ENCODE results near the gene MAP3K6.

The MAP3K6 gene

GRCh38 chr1:27355683-27356082, 11.1 kb downstream of the MAP3K6 start:
- no peak for DNase-seq (ENCODE audit: low spot score)

DNA sequence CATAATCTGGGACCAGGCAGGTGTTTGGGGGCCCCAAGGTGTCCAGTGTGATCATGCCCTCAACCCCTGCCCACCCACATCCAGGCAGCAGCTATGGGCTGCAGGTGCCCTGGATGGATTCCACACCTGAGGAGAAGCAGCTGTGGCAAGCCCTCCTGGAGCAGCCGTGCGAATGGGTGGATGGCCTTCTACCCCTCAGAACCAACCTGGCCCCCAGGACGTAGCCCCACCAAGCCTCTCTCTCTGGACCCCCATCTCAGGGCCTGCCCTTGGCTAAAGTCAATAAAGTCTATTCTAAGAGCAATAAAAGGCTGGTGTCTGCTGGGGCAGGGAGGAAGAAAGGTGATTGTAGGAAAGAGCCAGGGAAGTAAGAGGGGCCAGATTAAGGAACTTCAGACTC, 13.1 kb downstream of the MAP3K6 start:
- DNase-seq (ENCODE audit: low spot score) = no peak

DNA sequence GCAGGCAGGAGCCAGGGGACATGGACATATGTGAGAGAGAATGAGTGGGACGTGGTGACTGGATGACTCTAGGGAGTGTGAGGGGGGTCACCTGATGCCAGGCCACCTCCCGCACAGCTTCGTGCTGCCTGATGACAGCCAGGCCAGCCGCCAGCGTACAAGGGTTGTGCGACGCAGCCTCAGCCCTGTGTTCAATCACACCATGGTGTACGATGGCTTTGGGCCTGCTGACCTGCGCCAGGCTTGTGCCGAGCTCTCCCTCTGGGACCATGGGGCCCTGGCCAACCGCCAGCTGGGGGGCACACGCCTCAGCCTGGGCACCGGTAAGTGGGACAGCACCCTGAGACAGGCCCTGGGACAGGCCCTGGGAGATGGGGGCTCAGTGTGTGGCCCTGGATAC, 13.6 kb downstream of the MAP3K6 start:
- no peak for DNase-seq (ENCODE audit: low spot score)

DNA sequence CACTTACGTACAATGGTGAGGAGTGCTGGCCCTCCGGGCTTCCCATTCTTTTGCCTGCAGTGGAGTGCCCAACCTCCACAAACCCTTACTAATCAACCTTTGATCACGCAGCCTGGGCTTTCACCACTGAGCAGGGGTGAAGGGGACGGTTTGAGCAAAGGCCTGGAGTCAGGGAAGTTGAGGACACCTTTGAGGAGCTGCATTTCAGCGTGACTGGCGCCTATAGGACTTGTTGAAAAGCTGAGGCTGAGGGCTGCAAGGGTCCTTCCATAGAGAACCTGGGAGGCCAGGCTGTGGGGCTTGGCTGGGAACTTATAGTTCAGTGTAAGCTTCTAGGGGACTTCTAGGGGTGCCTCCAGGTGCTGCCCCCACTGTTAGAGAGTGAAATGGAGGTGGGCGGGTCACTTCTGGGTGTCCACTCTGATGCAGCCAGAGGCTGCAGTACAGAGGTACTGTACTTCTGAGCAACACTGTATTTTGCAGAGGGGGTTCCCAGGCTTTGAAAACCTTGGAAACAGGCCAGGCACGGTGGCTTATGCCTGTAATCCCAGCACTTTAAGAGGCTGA, 15.1 kb downstream of the MAP3K6 start:
- DNase-seq (ENCODE audit: low spot score) = no peak

GRCh38 chr1:27350663-27351540, 15.9 kb downstream of the MAP3K6 start:
- no peak for DNase-seq (ENCODE audit: low spot score)

DNA sequence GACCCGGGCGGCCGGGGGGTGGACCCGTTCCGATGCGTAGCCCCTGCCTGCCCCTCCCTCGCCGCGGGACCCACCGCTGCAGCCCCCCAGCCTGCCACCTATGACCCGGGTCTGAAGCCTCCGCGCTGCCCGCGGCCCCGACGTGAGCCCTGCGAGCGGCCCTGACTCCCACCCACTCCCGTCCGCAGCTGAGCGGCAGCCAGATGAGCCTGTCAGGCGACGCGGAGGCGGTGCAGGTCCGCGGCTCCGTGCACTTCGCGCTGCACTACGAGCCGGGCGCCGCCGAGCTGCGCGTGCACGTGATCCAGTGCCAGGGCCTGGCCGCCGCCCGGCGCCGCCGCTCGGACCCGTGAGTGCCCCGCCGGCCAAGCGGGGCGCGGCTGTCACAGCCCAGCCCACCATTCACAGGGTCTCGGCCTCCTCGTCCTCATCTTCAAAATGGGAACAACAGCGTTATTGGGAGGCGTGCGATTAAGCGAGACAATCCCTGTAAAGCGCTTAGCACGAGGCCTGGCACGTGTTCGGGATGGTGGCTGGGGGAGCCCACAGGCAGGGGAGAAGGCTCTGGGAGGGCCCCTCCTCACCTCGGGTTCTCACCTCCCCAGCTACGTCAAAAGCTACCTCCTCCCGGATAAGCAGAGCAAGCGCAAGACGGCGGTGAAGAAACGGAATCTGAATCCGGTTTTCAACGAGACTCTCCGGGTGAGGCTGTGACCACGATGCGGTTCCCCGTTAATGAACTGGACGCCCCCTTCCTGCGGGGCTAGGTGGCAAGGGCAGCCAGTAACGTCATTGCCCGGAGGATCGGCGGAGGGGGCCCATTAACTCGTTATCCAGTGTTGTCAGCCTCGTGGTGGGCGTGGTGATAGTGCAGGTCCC, 16.7 kb downstream of the MAP3K6 start:
- DNase-seq (ENCODE audit: low spot score) = no peak

GRCh38 chr1:27348861-27349783, 17.6 kb downstream of the MAP3K6 start:
- no peak for DNase-seq (ENCODE audit: low spot score)

DNA sequence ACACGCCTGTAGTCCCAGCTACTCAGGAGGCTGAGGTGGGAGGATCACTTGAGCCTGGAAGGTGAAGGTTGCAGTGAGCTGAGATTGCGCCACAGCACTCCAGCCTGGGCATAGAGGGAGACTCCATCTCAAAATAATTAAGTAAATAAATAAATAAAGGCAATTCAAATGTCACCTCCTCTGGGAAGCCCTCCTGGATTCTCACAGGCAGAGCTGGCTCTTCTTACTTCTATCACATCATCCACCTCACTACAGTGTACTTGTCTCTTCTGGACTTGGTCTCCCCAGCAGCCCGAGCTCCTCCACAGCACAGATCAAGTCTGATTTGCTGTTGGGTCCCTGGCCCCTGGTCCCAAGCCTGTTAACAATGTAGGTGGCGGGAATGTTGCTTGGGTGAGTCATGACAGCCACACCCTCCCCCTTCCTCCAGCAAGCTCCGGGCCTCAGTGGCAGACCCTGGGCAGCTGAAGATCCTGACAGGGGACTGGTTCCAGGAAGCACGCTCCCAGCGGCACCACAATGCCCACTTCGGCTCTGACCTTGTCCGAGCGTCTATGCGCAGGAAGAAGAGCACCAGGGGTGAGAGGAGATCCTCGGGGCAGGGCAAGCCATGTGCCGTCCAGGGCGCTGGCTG, 19.7 kb downstream of the MAP3K6 start:
- DNase-seq (ENCODE audit: low spot score) = no peak

DNA sequence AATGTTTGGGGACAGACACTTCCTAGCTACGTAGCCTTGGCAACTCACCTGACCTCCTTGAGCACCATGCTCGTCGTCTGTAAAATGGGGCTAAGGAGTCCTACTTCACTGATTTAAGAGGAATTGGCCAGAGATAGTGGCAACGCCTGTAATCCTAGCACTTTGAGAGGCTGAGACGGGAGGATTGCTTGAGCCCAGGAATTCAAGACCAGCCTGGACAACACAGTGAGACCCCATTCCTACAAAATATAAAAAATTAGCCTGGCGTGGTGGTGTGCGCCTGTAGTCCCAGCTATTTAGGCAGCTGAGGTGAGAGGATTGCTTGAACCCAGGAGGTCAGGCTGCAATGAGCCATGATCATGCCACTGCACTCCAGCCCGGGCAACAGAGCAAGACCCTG, 20.4 kb downstream of the MAP3K6 start:
- DNase-seq (ENCODE audit: low spot score) = no peak

DNA sequence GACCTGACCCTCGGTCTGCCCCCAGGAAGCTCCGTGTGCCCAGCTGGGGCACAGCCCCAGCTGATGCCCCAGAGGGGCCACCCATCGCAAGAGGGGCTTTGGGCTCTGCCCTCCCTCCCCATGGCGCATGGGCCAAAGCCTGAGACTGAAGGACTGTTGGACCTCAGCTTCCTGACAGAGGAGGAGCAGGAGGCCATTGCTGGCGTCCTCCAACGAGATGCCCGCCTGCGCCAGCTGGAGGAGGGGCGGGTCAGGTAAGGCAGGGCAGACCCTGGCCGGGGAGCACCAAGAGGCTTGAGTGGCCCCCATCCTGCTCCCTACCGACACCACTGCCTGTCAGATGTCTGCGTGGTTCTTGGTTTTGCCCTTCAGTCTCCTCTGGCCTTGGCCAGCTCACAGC, 21.5 kb downstream of the MAP3K6 start:
- DNase-seq (ENCODE audit: low spot score) = no peak

GRCh38 chr1:27343639-27344025, 23.1 kb downstream of the MAP3K6 start:
- no peak for DNase-seq (ENCODE audit: low spot score)

- no peak for DNase-seq (ENCODE audit: low spot score)
These were observed 23.8 kb downstream of the MAP3K6 start for GRCh38 chr1:27342778-27343638.

DNA sequence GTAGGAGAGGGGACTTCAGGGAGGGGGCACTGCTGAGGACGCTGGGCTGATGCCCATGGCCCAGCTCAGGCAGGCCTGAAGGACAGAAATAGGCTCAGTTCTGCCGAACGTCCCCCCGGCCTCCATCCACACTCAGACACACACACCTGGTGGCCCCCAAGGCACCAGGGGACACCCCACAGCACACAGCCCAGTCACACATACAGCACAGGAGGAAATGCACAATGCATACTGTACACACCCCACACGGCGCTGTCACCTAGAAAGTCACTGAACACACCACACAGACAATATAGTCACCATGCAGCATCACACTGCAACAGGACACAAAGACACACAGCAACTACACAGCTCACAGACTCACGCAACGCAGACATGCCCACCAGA, 24.4 kb downstream of the MAP3K6 start:
- DNase-seq (ENCODE audit: low spot score) = no peak

DNA sequence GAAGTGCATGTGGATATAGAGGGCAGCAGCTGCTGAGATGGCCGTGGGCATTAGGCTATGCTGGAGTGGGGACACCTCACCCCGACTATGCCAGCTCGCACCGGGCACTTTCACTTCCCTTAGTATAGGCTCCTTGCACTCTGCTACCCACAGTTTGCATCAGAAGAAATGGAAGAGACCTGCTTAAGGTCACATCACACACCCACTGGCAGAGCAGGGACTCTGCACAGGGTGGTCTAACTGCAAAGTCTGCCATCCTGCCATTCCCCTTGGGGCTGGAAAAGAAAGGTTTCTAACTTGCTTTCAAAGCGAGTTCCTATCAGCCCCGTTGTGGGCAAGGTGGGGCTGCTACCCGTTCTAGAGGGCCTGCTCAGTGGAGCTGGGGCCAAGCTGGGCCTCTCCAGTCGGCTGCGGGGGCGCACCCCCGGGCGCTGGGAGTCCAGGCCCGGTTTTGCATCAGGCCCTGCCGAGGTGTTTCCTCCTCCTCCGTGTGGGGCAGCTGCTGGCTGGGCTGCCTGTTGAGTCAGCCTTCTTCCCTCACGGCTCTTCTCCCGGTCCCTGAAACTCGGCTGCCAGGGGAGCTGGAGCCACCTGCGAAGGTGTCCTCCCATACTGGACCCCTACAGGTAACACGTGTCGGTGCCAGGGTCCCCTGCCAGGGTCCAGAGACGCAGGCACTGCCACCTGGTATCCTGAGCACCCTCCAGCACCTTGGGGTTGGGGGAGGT, 25.1 kb downstream of the MAP3K6 start, which contains the start of gene SYTL1:
Gene SYTL1 (plus strand): TSS at position 498 of the 728 bp plus-strand sequence. CDS start 3,313 bp downstream, outside the sequence.
- DNase-seq (ENCODE audit: low spot score) = no peak

- DNase-seq (ENCODE audit: low spot score) = no peak
These were observed 27.5 kb downstream of the MAP3K6 start for GRCh38 chr1:27339213-27339612.

DNA sequence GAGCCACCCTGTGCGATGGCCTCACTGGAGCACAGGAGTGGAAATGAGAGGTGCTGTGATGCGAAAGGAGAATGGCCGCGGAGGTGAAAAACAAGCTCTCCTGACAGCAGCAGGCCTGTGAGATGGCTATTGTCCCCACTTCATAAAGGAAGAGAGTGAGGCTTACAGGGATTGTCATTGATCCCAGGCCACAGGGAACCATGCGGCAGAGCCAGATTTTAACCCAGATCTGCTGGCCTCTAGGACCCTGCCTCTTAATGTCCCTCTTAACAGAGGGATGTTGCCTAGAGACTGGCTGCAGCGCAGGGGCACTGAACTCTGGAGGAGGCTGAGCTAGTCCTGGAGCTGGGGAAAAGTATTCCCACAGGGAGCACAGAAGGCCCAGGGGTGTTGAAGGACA, 28.0 kb downstream of the MAP3K6 start:
- no peak for DNase-seq (ENCODE audit: low spot score)

DNA sequence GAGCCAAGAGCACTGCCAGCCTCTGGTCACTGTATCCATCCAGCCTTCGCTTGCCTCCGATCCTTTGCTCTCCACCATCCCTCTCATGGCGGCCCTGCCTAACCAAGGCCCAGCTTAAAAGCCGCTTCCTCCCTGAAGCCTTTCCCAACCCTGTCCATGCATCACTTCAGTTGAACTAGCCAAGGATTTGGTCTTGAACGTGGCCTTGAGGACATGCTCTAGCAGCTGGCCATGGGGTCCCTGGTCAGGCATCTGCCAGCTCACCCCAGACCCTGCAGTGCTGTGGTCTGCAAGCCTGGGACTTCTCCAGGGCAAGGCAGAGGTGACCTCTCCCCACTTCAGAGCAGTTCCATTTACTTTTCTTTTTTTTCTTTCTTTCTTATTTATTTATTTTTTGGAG, 30.0 kb downstream of the MAP3K6 start:
- DNase-seq (ENCODE audit: low spot score) = no peak

DNA sequence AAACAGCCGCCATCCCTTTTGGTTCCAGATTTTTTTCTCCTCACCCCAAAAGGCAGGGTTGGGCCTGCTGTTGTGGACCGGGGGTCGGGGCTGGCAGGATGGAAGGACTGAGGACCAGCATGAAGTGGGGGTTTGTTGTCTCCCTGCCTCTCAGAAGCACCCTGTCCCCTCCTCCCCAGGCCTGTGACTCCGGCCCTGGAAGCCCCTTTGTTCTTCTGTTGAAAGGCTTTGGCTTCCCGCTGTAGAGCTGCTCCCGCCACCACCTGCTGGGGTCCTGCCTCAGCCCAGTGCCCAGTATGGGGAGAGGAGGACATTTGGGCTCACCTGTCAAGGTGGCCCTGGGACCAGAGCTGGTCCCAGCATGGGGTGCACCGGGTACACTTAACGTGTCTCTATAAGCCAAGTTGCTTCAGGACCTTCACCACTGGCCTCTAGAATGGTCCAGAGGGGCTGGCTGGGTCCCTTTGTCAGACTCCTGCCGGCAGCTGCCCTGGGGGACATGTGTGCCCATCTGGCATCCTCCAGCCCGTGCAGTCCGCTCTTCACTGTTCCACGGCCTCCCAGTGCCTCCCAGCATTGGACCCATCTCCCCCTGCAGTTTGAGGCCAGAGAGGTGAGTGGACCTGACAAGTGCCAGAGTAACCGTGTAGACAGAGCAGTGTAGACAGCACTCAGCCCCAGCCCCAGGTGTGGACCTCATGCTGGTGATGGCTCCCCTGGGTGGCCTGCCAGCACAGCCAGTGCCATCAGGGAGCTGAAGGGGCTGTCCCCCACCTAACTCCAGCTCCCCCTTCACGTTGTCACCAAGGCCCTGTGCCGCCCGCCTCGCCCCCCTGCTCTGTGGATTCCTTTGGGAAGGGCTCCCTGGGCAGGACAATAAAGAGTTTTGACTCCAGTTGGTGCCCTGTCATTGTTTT, 31.0 kb downstream of the MAP3K6 start:
- DNase-seq (ENCODE audit: low spot score) = no peak
